Hematopoietic multipotent progenitor cell (in vitro differentiated cells): ENCODE results near the gene SNX27. TPM values are rescaled to one million over a fixed set of nuclear protein-coding genes. Genes with fewer than 3 reads are reported as not detected.

ENCODE experiments used
- small RNA-seq: library from RNA; depleted of rRNA; stranded (forward); fragments of <200 nt; gene quantifications from one replicate; pipeline ENCODE3, GENCODE V24; 2012
- total RNA-seq: library from RNA; depleted of rRNA; stranded (reverse); fragments of >200 nt; gene quantifications from one replicate; pipeline ENCODE4 v1.2.3, GENCODE V29; 2012

Gene SNX27
- total RNA-seq, 1 donor: 11.8 TPM

Small RNA genes lying within 50 kb of the gene (small RNA-seq; reads per million reads assigned to genes)
- gene RNU6-1062P (0.41 reads per million), gene RNU6-662P (not detected)

Other genes with a start within 250 kb of the SNX27 start
- 3.0 TPM for gene SELENBP1, start 239.3 kb upstream of the SNX27 start, total RNA-seq
- gene PSMB4, start 212.5 kb upstream of the SNX27 start, total RNA-seq: 461 TPM
- 53.3 TPM for gene POGZ, start 152.6 kb upstream of the SNX27 start, total RNA-seq
- gene CGN, start 100.7 kb upstream of the SNX27 start, total RNA-seq: 0.81 TPM
- 2.7 TPM for gene TUFT1, start 71.7 kb upstream of the SNX27 start, total RNA-seq
- not detected for gene CELF3, start 104.8 kb downstream of the SNX27 start, total RNA-seq
- not detected for gene RIIAD1, start 109.5 kb downstream of the SNX27 start, total RNA-seq
- gene MRPL9, start 151.4 kb downstream of the SNX27 start, total RNA-seq: 70.6 TPM
- gene TDRKH, start 178.4 kb downstream of the SNX27 start, total RNA-seq: 3.5 TPM
- gene LINGO4, start 193.4 kb downstream of the SNX27 start, total RNA-seq: under 0.01 TPM
- gene RORC, start 219.8 kb downstream of the SNX27 start, total RNA-seq: 0.54 TPM
- gene C2CD4D, start 227.8 kb downstream of the SNX27 start, total RNA-seq: not detected
- not detected for gene THEM5, start 241.7 kb downstream of the SNX27 start, total RNA-seq